Stimulated activated CD8-positive, alpha-beta memory T cell treated with anti-CD3 and anti-CD28 coated beads, Interleukin-7, amount 100 ng/mL, for 48 hours (primary cell): ENCODE data around the gene CFAP97D2.
A peak's percentile ranks its signal among the peaks of the same experiment; 100 is the strongest.
"Not testable (repeated sequence)": the region's sequence is repeated elsewhere in the genome, so short reads cannot be mapped to it uniquely, and the experiment has no call there.

Source experiments
- DNase-seq, 2 donors: peaks; one replicate each; pipeline ENCODE4 v3.0.0-alpha.2; 2020; ENCODE audit warnings: low read depth in 1 of 2; ENCODE audit errors: extremely low read depth in 1 of 2

Gene CFAP97D2

GRCh38 chr13:114142640-114143490 lies 36.2 kb upstream of the CFAP97D2 start:
- peak in 1 of 2 donors; percentile 48 for DNase-seq

DNA sequence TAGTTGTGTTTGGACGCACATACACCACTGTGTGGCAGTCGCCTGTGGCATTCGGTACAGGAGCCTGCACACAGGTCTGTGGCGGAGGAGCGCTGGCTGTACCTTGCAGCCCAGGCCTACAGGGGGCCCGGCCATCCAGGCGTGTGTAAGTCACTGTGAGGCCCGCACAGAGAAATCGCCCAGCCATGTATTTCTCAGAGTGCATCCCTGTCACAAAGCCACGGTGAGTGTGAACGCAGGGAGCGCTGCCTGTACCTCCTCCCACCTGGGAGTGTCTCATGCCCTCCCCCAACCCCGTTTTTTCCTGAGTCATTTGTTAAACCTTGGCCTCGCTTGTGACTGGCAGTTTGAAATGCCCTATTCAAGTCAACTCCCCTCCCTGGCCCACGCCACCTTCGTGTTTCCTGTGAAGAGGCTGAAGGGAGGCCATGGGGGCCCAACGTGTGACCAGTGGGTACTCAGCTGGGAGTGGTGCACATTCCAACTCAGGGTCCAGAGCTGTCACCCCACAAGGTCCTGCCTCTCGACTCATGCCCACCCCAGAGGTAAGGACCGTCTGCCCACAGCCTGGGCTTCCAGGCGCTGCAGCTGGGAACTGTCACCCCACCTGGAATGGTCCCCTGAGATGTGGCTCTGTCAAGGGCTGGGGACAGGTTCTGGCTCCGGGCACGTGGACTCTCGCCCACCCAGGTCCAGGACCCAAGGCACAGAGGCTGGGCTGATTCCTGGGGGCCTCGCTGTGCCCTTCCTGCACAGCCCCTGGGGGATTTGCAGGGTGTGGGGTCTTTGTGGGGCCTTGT lies 35.1 kb upstream of the CFAP97D2 start:
- DNase-seq = peak in 1 of 2 donors; percentile 53

GRCh38 chr13:114144606-114145244 lies 34.3 kb upstream of the CFAP97D2 start:
- no peak for DNase-seq

- DNase-seq = no peak
Measured at GRCh38 chr13:114145256-114145655, 33.8 kb upstream of the CFAP97D2 start.

DNA sequence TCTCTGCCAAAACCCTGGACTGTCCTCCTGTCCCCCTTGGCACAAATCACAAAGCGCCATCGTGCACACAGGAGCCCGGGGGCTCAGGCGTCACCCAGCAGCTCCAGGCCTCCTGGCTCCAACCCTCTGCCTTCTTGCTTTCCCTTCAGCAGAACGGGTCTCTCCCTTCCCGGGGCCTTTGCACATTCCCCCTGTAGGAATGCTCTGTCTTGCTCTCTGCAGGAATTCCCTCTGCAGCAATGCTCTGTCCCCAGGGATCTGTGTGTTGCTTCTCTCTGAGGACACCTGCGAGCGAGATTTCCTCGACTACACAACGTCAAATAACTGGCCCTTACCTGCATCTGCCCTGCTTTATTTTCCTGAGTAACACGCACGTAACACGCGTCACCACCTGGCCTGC lies 33.3 kb upstream of the CFAP97D2 start:
- no peak for DNase-seq

GRCh38 chr13:114146173-114146572 lies 32.9 kb upstream of the CFAP97D2 start:
- DNase-seq = no peak

GRCh38 chr13:114146629-114147028 lies 32.4 kb upstream of the CFAP97D2 start:
- no peak for DNase-seq

DNA sequence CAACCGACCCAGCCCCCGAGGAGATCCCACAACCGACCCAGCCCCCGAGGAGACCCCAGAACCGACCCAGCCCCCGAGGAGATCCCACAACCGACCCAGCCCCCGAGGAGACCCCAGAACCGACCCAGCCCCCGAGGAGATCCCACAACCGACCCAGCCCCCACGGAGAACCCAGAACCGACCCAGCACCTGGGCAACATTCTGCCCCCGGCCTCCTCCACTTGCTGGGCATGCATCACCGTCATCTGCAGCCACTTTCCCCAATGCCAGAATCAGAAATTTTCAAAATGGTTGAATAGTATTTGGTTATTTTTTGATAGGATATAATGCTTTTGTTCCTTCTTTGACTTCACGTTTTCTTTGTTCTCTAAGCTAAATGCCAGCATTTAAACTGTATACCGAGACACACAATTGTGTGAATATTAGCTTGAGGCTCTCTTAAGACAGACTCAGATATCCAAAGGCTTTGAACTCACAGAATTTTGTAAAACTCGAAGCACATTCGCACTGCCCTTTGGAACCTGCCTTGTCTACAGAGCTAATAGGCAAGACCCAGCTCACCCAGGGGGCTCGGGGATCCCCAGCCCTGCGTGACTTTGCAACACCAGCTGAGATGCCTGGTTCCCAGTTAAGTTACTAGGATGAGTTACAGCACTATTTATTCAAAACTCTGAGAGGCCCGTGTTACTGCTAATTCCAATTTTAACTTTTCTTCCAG lies 31.1 kb upstream of the CFAP97D2 start:
- no peak for DNase-seq

- peak; percentile 66 to 85 for DNase-seq
Measured at GRCh38 chr13:114148521-114148855, 30.6 kb upstream of the CFAP97D2 start.

DNA sequence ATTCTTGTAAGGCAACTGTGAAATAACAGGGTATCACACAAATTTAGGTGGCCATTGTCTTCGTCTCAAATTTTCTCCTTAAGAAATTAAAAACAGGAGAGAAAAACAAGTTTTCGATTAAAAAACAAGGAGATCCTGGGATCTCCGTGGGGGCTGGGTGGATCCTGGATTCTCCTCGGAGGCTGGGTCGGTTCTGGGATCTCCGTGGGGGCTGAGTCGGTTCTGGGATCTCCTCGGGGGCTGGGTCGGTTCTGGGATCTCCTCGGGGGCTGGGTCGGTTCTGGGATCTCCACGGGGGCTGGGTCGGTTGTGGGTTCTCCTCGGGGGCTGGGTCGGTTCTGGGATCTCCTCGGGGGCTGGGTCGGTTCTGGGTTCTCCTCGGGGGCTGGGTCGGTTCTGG lies 30.2 kb upstream of the CFAP97D2 start:
- not testable (repeated sequence) for DNase-seq

- no peak for DNase-seq
Measured at GRCh38 chr13:114149774-114150740, 29.0 kb upstream of the CFAP97D2 start.

- DNase-seq = no peak
Measured at GRCh38 chr13:114151031-114151430, 28.0 kb upstream of the CFAP97D2 start.

DNA sequence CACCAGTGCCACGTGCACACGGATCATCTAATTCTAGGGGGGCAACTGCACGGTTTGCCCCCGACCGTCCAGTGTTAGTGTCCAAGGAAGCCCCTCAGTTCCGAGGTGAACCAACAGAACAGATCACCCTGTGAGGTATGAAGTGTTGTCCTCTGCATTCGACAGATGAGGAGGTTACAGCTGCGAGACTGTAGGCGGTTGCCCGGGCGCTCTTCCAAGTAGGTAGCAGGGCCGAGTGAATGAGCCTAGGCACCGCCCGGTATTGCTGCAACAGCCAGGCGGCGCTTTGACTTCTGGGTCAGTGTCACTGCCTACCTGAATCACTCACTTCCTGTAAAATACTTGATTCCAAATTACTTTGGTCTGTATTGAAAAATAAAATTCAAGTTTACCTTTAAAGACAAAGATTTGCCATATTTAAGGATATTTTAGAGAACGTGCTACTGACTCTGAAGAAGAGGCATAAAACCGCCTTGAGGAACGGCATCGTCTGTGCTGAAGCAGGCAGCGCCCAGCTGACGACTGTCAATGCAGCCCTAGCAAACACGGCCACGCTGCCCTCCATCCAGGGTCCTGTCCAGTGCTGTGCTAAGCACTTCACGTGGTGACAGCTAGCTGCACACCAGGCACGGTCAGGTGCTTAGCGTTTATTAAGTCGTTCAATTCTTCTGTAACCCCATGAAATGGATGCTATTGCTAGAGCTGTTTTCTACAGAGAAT lies 27.3 kb upstream of the CFAP97D2 start:
- DNase-seq = peak in 1 of 2 donors; percentile 61

DNA sequence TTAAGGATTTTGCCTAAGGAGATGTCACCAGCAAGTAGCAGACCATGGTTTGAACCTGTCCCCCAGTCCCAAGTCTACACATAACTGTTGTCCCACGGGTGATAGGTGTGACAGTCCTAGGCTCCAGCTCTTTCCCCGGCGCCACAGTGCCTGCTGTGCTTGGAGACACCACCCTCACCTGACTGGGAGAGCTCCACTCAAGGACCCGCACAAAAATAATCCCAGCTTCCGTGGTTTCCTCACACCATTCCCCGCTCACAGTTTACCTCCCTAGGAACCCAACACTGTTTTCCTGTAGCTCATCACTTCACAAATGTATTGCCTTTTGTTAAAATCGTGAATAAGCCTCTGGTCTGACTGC lies 26.8 kb upstream of the CFAP97D2 start:
- no peak for DNase-seq

- no peak for DNase-seq
Measured at GRCh38 chr13:114152831-114153371, 26.2 kb upstream of the CFAP97D2 start.

DNA sequence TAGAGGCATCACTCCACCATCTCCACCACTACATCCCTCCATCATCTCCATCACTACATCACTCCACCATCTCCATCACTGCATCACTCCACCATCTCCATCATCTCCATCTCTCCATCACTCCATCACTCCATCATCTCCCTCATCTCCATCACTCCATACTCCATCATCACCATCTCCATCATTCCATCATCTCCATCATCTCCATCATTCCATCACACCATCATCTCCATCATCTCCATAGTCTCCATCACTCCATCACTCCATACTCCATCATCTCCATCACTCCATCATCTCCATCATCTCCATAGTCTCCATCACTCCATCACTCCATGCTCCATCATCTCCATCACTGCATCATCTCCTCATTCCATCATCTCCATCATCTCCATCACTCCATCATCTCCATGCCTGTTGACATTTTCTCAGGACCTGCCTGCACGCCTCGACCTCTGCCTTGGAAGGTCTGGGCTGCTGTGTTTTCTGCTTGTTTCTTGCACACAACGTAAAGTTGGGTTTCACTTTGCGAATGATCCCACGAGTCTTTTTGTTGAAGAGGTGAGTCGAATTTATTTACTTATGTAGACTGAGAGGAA lies 25.5 kb upstream of the CFAP97D2 start:
- no peak for DNase-seq

- DNase-seq = no peak
Measured at GRCh38 chr13:114154476-114154875, 24.6 kb upstream of the CFAP97D2 start.

- no peak for DNase-seq
Measured at GRCh38 chr13:114155320-114155719, 23.7 kb upstream of the CFAP97D2 start.
